ENCODE measurements around the gene RBM6.
A peak's percentile ranks its signal among the peaks of the same experiment; 100 is the strongest.
"Not testable (repeated sequence)": the region's sequence is repeated elsewhere in the genome, so short reads cannot be mapped to it uniquely, and the experiment has no call there.

RBM6 gene

DNA sequence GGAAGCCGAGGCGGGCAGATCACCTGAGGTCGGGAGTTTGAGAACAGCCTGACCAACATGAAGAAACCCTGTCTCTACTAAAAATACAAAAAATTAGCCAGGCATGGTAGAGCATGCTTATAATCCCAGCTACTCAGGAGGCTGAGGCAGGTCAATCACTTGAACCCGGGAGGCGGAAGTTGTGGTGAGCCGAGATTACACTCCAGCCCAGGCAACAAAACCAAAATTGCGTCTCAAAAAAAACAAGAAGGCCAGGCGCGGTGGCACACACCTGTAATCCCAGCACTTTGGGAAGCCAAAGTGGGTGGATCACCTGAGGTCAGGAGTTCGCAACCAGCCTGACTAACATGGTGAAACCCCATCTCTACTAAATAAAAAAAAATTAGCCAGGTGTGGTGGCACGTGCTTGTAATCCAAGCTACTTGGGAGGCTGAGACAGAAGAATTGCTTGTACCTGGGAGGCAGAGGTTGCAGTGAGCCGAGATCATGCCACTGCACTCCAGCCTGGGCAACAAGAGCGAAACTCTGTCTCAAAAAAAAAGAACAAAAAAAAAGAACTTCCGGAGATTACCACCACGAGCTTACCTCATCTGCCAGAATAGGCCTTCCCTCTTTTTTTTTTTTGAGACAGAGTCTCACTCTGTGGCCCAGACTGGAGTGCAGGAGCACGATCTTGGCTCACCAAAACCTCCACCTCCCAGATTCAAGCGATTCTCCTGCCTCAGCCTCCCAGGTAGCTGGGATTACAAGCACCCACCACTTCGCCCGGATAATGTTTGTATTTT, 22.0 kb upstream of the RBM6 start:
- not testable (repeated sequence) for DNase-seq

DNA sequence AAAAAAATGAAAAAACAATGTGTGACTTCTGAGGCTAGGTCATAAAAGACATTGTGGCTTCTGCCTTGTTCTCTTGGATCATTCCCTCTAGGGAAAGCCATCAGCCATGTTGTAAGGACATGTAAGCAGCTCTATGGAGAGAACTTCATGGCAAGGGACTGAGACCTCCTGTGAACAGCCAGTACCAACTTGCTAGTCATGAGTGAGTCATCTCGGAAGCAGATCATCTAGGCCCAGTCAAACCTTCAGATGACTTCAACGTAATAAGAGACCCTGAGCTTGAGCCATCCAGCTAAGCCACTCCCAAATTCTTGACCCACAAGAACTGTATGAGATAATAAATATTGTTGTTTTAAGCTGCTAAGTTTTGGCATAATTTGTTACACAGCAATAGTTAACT, 15.3 kb upstream of the RBM6 start:
- peak; percentile 73 for DNase-seq

DNA sequence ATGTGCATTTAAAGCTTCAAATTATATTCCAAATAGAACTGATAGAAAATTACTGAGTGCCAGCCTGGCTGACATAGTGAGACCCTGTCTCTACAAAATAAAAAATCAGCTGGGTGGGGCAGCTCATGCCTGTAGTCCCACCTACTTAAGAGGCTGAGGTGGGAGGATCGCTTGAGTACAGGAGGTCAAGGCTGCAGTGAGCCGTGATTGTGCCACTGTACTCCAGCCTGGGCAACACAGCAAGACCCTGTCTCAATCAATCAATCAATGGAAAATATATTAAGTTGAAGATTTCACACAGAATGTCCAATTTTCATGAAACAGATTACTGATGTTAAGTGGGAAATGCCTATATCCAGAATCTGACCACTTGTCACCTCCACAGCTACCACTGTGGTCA, 14.5 kb upstream of the RBM6 start:
- no peak for DNase-seq

DNA sequence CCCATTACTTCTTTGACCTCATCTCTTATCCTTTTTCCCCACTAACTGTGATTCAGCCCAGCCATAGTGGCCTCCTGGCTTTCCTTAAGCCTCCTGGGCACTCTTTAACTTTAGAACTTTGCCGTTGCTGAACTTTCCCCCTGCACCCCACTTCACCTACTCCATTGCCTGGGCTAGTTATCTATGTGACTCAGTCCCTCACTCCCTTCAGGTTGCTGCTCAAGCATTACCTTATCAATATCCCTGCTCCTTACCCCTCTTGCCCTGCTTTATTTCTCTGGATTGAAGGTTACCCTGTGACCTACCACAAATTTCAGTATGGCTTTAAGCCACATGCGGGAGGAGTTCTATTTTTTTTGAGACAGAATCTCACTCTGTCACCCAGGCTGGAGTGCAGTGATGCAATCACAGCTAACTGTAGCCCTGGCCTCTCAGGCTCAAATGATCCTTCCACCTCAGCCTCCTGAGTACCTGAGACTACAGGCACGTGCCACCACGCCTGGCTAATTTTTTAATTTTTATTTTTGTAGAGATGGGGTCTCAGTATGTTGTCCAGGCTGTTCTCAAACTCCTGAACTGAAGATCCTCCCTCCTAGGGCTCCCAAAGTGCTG, 13.7 kb upstream of the RBM6 start:
- no peak for DNase-seq

DNA sequence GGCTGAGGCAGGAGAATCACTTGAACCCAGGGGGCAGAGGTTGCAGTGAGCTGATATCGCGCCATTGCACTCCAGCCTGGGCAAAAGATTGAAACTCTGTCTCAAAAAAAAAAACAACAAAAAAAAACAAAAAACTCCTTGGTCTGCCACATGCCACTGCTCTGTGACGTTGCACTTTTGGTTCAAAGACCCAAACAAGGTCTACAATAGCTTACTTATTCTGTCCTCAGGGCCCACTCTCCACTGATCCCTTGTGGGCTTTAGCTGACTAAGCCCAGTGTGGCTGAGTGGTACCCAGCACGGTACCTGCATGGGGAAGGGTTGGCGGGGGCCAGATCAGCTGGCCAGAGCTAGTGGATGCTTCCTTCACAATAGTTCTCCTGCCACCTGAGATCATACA, 12.2 kb upstream of the RBM6 start:
- DNase-seq: no peak

DNA sequence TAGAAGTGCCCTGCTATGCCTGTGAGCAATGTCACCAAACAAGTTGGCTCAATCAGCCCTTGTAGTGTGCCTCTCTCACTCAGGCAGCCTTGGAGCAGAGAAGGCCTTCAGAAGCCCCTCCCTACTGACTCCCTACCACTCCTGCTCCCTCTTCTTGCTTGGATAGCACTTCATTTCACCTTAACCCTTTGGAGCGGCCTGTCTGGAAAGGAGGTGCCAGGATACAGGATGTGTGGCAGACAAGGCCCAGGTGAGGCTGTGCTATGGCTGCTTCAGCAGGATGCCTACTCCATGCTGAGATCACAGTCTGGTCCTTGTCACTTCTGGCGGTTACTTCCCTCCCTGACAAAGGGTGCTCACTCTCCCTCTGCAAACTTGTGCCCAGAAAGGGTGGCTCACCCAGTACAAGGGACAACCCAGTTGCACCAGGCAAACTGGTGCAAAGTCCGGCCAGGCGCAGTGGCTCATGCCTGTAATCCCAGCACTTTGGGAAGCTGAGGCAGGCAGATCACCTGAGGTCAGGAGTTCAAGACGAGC, 11.4 kb upstream of the RBM6 start:
- DNase-seq: no peak

DNA sequence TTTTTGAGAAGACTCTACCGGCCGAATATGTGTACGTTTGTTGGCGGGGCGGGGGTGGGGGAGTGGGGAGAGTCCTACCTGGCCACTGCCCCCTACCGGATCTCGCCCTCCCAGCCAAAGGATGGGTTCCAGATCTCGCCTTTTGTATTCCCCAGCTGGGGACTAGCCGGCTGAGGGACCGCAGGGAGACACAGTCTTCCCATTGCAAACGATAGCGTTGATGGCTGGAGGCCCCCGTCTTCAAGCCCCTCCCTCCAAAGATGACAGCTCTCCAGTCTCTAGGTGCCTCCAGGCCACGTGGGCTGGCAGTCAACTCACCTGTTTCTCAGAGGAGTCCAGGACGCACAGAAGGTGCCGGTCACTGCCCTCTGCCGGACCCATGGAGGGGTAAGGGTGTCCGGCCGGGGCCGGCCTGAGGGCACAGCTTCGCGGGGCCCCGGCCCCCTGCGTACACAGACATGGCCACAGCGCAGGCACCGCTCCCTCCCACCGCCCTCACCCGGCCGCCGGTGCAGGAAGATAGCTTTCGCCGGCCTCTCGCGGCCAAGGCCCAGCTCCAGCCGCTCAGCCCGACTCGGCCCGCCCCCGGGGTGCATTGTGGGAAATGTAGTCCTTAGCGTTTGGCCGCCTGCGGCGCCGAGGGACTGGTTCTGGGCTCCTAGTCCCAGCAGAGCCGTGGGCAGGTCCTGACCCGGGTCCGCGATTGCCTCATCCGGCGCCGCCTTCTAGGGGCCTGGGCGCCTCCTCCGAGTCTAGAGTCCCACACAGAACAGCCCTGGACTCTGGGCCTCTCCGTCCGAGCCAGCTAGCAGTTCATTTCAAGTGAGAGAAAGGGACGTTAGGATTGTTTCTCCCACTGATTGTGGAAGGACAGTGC, 10.4 kb upstream of the RBM6 start, which contains the start of gene MON1A:
MON1A (minus strand) TSS at position 521 of the 877 bp plus-strand sequence. CDS start 16,465 bp downstream, outside the sequence.
- DNase-seq: peak; percentile 92

DNA sequence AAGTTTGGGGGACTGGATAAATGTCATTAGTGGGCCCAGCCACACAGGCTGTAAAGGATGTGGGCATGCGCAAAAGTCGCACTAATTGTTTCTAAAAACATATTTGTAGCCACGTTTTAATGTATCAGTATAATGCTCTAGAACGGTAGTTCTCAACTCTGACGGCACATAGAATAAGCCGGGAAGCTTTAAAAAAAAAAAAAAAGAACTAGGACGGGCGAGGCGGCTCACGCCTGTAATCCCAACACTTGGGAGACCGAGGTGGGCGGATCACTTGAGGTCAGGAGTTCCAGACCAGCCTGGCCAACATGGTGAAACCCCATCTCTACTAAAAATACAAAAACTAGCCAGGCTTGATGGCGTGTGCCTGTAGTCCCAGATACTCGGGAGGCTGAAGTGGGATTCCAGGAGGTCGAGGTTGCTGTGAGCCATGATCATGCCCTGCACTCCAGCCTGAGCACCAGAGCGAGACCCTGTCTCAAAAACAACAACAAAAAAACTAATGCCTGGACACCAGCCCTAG, 9.7 kb upstream of the RBM6 start:
- DNase-seq: no peak

DNA sequence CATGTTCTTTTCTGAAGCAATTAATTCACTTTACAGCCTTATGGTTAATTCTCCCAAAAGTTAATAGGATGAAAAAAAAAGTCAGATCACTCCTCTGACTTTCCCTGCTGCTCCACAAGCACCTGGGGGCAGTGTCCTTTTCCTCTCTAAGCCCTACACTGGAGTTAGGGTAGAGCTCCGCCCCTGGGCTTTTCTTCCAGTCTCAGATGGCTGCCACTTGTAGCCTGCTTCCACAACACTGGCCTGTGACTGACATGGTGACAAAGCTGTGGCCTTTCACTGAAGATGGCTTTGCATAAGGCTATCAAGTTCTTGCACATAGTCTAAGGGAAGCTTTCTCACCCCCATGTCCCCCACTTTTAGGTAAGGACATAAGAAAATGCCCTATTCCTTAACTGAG, 9.0 kb upstream of the RBM6 start:
- peak; percentile 10 for DNase-seq

DNA sequence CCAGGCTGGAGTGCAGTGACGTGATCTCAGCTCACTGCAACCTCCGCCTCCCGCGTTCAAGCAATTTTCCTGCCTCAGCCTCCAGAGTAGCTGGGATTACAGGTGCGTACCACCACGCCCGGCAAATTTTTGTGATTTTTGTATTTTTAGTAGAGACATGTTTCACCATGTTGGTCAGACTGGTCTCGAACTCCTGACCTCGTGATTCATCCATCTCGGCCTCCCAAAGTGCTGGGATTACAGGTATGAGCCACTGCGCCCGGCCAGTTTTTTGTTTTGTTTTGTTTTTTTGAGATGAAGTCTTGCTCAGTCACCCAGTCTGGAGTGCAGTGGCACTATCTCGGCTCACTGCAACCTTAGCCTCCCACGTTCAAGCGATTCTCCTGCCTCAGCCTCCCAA, 7.7 kb upstream of the RBM6 start:
- DNase-seq: not testable (repeated sequence)

DNA sequence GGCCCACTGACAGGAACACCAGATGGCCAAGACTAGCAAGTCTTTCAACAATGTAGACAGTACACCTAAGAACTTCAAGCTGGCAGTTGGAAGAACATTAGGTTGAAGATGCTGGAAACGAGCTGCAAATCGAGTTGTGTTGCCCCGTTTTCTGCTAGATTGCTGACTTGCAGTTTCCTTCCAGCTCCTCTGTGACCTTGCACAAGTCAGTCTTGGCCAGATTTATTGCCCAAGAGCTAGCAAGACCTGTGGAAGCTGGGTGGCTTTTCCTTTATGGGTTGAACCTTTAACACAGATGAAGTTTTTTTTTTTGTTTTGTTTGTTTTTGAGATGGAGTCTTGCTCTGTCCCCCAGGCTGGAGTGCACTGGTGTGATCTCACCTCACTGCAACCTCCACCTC, 2.9 kb upstream of the RBM6 start:
- no peak for DNase-seq

DNA sequence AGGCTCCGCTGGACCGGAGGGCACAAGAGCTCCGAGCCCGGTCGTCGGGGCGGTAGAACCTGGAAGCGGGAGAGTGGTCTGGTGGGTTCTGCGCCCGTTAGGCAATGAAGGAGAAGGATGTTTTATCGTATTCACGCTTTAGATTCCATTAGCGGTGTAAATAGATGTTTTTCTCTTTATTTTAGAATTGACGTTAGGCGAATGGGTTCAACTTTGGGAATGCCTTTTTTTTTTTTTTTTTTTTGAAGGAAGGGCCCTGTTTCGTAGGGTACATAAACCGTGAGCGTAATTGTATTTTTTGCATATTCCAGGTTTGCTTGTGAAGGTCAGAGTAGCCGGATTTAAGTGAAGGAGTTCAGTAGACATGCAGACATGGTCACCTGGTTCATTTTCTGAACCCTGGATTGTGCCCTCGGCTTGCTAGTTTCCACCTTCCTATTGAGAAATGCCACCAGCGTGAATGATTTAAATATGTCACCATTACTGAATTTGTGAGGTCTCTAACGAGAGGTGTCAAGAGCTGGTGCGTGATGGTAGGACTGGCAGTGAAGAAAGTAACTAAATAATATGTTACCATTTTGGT, 808 bp downstream of the RBM6 start:
- DNase-seq: no peak

DNA sequence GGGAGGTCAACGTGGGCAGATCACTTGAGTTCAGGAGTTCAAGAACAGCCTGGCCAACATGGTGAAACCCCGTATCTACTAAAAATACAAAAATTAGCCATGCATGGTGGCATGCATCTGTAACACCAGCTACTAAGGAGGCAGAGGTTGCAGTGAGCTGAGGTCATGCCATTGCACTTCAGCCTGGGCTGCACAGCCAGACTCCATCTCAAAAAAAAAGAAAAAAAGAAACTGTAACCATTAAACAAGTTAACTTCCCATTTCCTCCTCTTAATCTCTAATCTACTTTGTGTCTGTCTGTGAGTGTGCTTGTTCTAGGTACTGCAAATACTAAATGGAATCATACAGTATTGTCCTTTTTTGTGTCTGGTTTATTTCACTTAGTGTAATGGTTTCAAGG, 2.7 kb downstream of the RBM6 start:
- DNase-seq: no peak

DNA sequence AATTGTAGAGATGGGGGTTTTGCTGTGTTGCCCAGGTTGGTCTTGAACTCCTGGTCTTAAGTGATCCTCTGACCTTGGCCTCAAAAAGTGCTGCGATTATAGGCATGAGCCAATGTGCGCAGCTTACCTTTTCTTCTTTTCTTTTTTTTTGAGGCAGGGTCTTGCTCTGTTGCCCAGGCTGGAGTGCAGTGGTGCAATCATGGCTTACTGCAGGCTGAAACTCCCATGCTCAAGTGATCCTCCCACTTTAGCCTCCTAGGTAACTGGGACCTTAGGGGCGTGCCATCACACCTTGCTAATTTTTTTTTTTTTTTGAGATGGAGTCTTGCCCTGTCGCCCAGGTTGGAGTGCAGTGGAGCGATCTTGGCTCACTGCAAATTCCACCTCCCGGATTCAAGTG, 13.0 kb downstream of the RBM6 start:
- DNase-seq: no peak

DNA sequence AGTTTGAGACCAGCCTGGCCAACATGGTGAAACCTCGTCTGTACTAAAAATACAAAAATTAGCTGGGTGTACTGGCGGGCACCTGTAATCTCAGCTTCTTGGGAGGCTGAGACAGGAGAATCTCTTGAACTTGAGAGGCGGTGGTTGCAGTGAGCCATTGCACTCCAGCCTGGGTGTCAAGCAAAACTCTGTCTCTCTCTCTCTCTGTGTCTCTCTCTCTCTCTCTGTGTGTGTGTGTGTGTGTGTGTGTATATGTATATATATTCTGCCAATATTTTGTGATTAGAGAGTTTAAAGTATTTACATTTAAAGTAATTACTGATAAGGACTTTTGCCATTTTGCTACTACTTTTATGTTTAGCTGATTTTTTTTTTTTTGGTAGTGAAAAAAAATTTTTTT, 15.7 kb downstream of the RBM6 start:
- DNase-seq: no peak

DNA sequence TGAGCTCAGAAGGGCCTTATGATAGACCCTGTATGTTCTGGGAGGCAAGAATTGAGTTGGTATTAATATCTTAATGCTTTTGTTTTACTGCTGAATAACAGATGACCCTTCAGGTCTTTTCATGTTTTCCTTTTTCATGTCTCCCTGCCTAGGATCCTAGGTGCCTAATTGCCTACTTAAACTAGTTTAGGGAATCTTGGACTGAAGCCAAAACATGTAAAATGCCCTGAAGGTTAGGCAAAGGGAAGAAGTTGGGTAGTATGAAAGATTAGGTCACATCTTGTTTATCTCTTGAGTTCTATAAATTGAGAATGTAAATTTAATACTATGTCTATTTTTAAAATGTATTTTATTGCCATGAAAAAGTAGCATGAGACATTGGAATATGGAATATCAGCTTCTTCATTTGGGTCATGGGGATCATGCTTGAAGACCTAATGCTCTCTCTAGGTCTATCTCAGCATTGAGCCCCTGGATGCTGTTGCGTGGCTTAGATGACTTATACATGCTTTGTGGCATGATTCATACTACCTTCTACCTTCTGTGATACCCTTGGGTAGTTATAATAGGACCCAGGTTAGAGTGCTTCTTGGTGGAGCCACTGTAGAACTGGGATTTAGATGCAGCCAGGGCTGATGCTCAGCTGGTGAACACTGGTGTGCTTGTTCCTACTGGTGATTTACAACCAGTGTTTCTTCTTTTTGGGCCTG, 26.4 kb downstream of the RBM6 start:
- DNase-seq: no peak

DNA sequence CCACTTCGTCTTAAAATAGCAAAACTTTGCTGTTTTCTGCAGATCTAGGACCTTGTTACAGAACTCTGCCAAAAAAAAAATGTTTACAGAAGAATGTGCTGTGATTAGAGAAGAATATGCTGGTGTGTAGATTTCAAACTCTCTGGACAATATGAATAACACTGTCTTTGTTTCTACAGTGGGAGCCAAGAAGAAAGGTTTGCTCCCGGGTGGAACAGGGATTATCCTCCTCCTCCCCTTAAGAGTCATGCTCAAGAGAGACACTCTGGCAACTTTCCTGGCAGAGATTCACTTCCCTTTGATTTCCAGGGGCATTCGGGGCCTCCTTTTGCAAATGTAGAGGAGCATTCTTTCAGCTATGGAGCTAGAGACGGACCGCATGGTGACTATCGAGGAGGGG, 27.3 kb downstream of the RBM6 start:
- no peak for DNase-seq

DNA sequence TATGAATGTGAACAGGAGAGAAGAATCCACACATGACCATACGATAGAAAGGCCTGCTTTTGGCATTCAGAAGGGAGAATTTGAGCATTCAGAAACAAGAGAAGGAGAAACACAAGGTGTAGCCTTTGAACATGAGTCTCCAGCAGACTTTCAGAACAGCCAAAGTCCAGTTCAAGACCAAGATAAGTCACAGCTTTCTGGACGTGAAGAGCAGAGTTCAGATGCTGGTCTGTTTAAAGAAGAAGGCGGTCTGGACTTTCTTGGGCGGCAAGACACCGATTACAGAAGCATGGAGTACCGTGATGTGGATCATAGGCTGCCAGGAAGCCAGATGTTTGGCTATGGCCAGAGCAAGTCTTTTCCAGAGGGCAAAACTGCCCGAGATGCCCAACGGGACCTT, 28.4 kb downstream of the RBM6 start:
- DNase-seq: no peak

DNA sequence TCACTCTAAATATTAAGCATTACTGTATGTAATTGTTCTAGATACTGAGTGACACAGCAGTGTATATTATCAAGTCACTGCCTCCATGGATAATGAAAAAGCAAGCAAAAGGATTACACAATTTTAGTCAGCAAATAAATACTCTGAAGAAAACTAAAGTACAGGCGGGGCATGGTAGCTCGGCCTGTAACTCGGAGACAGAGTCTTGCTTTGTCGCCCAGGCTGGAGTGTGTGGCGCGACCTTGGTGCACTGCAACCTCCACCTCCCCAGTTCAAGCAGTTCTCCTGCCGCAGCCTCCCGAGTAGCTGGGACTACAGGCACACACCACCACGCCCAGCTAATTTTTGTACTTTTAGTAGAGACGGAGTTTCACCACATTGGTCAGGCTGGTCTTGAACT, 32.7 kb downstream of the RBM6 start:
- DNase-seq: no peak

DNA sequence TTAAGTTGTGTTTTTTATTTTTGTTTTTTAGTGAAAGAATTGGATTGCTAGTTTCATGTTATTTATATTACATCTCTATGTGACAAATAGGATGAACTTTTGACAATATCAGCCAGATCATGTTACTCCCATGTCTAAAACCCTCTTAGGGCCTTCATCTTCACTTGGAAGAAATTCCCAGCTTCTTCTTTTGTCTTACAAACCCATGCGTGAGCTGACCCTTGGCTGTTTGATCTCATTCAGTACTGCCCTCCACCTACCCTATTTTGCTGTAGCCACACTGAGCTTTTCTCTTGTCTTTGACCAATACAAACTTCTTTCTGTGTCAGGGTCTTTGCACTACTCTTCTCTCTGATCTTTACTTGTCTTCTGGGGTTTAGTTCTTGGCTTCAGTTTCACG, 37.0 kb downstream of the RBM6 start:
- DNase-seq: no peak

DNA sequence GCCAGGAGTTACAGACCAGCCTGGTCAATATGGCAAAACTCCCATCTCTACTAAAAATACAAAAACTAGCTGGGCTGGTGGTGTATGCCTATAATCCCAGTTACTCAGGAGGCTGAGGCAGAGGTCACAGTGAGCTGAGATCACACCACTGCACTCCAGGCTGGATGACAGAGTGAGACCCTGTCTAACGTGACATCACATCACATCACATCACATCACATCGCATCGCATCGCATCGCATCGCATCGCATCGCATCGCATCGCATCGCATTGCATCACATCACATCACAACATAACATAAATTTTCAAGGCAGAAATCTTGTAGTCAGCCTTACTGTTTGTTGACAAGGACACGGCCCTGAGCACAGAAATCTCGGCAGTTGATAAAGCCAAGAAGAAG, 44.4 kb downstream of the RBM6 start:
- DNase-seq: no peak

DNA sequence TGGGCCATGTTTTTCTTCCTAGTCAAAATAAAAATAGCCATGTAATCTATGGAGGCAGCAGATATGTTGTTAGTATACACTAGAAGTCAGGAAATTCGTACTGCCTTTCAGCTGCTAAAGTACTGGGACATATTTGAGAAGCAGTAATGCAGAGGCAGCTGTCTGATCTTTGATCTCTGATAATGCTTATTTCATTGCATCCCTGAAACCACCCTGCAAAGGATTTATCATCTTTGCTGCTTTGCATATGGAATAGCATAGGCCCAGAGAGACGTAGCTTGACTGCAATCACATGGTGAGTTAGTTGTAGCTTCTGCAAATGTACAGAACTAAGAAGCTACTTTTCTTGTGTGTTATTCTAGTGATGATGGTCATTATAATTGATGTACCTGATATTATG, 52.4 kb downstream of the RBM6 start:
- no peak for DNase-seq
